Muscle layer of duodenum (tissue), 2 donors: Measurements from ENCODE around the gene ATG4B.

Experiments used
- H3K27ac ChIP-seq: one replicate; pipeline ENCODE4 v1.7.0; 2013; ENCODE audit warnings: mild to moderate bottlenecking, low read length
- H3K27me3 ChIP-seq: one replicate; pipeline ENCODE4 v1.7.0; 2013; ENCODE audit warnings: low read depth, mild to moderate bottlenecking, control low read depth, low read length
- H3K36me3 ChIP-seq, 2 donors: one replicate each; pipeline ENCODE4 v1.7.0; 2013; ENCODE audit warnings: low read length in 2 of 2, control low read depth in 1 of 2, mild to moderate bottlenecking in 1 of 2; ENCODE audit not compliant: insufficient read depth in 2 of 2, control insufficient read depth in 1 of 2
- H3K4me1 ChIP-seq, 2 donors: one replicate each; pipeline ENCODE4 v1.7.0; 2013; ENCODE audit warnings: low read length in 2 of 2, mild to moderate bottlenecking in 2 of 2, control low read depth in 1 of 2, moderate library complexity in 1 of 2; ENCODE audit not compliant: insufficient read depth in 2 of 2, control insufficient read depth in 1 of 2
- H3K4me3 ChIP-seq, 2 donors: one replicate each; pipeline ENCODE4 v1.7.0; 2013; ENCODE audit warnings: low read length in 2 of 2, low read depth in 1 of 2, mild to moderate bottlenecking in 1 of 2
- H3K9me3 ChIP-seq, 2 donors: one replicate each; pipeline ENCODE4 v1.7.0; 2013; ENCODE audit warnings: low read length in 2 of 2, control low read depth in 1 of 2, mild to moderate bottlenecking in 1 of 2; ENCODE audit not compliant: control insufficient read depth in 1 of 2
- donor health status: healthy.

The ATG4B gene

DNA sequence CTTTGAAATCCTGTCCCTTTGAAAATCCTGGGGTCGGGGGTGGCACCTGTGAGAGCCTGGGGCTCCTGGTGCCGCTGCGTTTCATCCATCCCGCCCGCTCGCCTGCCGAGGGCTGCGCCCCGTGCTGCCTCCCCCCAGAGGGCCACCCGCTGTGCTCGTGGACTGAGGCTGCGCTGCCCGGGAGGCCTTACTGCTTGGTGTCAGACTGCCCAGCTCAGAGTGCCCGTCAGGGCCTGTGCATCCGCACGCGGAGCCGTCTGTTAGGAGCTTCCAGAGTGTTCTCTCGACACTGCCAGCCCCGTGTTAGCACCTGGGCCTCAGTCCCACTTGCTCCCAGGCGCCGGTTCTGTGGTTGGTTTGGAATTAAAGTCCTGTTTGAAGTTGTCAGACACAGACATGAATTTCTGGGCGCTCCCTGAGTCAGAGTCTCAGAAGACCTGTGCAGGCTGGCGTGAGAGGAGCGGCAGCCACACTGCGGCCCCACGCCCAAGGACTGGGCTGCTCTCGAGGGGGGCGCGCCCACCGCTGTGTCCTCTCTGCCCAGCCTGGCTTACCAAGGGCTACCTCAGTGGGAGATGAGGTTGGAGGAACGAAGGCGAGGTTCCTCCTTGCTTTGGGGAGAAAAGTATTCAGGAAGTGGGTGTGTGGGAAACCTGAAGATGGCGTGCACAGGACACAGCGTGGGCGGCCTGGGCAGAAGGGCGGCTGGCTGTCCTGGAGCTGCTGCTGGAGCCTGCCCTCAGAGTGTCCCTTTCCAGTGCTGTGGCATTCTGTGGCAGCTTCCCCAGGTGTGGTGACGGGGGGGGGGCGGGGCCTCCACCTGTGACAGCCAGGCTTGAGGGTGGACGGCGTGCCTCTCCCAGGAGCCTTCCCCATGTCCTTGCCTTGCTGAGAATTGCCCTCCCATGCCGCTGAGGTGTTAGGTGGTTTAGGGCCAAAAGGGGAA lies 35.0 kb downstream of the ATG4B start:
- no peaks in the 10 kb centered on the region for H3K27me3 ChIP-seq
- no peak overlapping the region for H3K27ac ChIP-seq
- H3K4me3 ChIP-seq = no peak overlapping the region
- H3K4me1 ChIP-seq = no peaks in the 10 kb centered on the region
- peaks cover 23 to 74% of the 10 kb centered on the region in 2 donors for H3K36me3 ChIP-seq
- no peaks in the 10 kb centered on the region for H3K9me3 ChIP-seq

DNA sequence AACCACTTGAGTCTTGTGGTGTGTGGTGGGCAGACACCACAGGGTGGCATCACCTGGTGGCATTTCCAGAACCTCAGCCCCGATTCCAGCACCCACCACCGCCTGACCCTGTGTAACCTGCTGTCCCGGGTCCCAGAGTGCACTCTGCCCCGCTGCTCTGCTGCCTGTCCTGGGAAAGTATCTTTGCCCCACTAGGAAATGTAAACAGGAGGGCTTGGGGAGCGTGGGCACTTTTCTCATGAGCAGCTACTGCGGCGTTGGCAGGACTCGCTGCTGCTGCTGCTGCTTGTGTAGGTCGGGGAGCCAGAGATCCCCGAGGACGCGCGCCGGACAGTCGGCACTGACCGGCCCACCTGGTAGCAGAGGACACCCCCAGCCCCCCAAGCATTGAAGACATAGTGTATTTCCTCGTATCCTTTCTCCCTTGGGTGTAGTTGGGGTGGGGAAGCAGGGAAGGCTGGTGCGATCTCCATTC lies 35.7 kb downstream of the ATG4B start:
- Histone ChIP-seq H3K27ac (no peak overlapping the region), H3K36me3 (peaks cover 23 to 74% of the 10 kb centered on the region in 2 donors), H3K9me3 (no peaks in the 10 kb centered on the region), H3K4me1 (no peaks in the 10 kb centered on the region), H3K27me3 (no peaks in the 10 kb centered on the region), H3K4me3 (no peak overlapping the region)

DNA sequence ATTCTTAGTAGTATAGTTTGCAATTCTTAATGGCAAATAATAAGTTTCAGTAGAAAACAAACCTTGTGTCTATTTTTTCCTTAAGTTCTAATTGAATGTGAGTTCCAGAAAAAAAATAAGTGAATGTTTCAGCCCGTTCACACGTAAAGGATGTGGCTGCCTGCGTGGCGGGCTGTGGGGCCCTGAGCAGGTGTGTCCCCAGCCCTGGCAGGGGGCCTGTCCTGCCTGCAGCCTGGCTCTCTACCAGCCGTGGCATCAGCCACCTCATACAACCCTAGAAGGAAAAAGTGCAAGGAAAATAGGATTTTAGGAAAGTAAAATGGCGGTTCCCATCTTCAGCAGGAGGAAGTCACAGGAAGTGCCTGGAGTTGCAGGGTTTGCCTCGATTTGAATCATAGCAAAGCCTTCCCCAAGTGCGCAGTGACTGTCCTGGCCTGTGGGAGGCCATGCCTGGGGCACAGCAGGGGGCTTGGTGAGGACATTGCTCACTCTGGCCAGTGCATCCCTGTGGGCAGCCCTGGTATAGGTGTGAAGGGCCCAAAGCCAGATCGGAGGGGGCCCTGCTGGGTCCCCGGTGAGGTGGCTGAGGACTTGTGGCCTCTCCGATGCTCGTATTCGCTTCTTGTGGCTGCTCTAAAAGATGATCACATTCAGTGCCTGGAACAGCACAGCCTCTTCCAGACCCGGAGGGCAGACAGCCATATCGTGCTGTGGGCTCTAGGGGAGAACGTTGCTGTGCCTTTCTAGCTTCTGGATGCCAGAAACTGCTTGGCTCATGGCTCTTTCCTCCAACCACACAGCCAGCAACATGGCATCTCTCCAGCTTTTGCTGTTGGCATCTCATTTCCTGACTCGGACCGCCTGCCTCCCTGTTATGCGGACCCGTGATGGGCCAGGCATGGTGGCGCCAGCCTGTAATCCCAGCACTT lies 36.6 kb downstream of the ATG4B start:
- no peaks in the 10 kb centered on the region for H3K9me3 ChIP-seq
- no peaks in the 10 kb centered on the region for H3K27me3 ChIP-seq
- H3K36me3 ChIP-seq = peaks cover 23 to 73% of the 10 kb centered on the region in 2 donors
- no peaks in the 10 kb centered on the region for H3K4me1 ChIP-seq
- no peak overlapping the region for H3K4me3 ChIP-seq
- no peak overlapping the region for H3K27ac ChIP-seq

DNA sequence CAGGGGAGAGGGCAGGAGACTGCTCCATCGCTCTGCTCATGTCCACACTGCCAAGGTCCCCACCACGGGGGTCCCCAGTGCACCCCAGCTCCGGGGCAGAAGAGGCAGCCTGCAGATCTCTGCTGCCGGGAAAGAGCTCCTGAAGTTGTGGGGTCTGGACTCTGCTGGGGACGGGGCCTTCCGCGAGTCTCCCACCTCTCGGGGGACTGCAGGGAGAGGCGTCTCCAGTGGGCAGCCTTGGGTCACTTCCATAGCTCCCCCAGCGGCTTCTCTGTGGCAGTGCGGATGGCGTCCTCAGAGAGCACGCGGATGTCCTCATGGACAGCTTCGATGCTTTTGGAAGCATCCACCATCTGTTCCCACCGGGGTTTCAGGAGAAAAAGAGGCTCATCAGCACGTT lies 38.4 kb downstream of the ATG4B start:
- Histone ChIP-seq H3K4me1 (peaks cover 0 to 2% of the 10 kb centered on the region in 2 donors), H3K4me3 (no peak overlapping the region), H3K27ac (no peak overlapping the region), H3K27me3 (no peaks in the 10 kb centered on the region), H3K9me3 (no peaks in the 10 kb centered on the region), H3K36me3 (peaks cover 21 to 71% of the 10 kb centered on the region in 2 donors)

DNA sequence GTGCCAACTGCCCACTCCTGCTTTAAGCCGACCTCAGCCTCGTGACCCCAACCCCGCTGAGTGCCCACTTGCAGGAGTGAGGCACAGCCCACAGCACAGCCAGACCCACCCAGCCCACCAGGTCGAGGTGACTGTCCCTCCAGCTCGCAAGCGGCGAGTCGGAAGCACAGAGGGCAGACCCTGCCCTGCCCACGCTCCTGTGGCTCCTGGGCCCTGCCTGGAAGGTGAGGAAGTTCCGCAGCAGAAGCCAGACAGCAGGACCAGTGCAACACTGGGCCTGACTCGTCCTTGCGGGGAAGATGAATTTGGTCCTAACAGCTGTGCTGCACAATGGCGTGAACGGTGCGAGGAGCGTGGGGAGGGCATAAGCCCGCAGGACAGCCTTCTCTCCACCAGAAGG lies 39.2 kb downstream of the ATG4B start:
- Histone ChIP-seq H3K9me3 (no peaks in the 10 kb centered on the region), H3K27ac (no peak overlapping the region), H3K36me3 (peaks cover 23 to 63% of the 10 kb centered on the region in 2 donors), H3K4me3 (no peak overlapping the region), H3K27me3 (no peaks in the 10 kb centered on the region), H3K4me1 (peaks cover 0 to 6% of the 10 kb centered on the region in 2 donors)

DNA sequence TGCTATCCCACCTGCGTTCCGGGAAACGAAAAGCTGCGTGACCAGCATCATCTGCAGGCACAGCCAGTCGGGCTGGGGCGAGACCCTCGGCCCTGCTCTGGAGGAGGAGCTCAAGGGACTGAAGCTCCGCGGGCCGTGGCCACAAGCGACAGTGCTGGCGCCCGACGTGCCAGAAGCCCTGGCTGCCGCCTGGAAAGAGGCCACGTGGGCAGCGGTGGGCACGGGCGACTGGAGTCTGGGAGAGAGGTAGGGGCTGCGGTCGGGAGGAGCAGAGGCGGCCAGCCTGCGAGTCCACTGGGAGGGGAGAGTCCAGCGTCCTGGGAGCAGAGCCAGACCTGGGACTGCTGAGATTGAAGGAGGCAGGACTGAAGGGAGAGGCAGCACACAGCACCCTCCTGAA lies 39.9 kb downstream of the ATG4B start:
- H3K36me3 ChIP-seq = peaks cover 23 to 56% of the 10 kb centered on the region in 2 donors

DNA sequence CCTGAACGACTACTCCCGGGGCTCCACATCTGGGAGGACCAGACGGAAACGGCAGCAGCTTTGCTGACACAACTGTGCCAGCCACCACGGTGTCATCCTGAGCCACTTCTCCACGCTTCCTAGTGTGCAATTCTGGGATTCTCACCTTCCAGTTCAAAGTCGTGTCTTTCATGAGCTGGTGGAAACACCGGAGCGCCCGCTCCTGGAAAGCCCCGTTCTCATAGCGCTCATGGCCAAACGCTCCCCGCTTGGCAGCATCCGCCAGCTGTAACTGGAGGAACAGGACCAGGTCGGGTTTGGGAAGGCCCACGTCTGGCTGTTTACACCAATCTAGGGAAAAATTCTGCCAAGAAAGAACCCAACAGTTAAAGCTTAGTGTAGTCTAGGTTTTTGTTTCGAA lies 40.8 kb downstream of the ATG4B start:
- Histone ChIP-seq H3K27ac (no peak overlapping the region), H3K4me3 (no peak overlapping the region), H3K9me3 (no peaks in the 10 kb centered on the region), H3K4me1 (peaks cover 0 to 6% of the 10 kb centered on the region in 2 donors), H3K27me3 (no peaks in the 10 kb centered on the region), H3K36me3 (peaks cover 23 to 47% of the 10 kb centered on the region in 2 donors)

More for the DNA sequence above, 39.9 kb downstream of the ATG4B start:
- H3K9me3 ChIP-seq = no peaks in the 10 kb centered on the region
- H3K27ac ChIP-seq = no peak overlapping the region
- H3K4me3 ChIP-seq = no peak overlapping the region
- no peaks in the 10 kb centered on the region for H3K27me3 ChIP-seq
- peaks cover 0 to 6% of the 10 kb centered on the region in 2 donors for H3K4me1 ChIP-seq

DNA sequence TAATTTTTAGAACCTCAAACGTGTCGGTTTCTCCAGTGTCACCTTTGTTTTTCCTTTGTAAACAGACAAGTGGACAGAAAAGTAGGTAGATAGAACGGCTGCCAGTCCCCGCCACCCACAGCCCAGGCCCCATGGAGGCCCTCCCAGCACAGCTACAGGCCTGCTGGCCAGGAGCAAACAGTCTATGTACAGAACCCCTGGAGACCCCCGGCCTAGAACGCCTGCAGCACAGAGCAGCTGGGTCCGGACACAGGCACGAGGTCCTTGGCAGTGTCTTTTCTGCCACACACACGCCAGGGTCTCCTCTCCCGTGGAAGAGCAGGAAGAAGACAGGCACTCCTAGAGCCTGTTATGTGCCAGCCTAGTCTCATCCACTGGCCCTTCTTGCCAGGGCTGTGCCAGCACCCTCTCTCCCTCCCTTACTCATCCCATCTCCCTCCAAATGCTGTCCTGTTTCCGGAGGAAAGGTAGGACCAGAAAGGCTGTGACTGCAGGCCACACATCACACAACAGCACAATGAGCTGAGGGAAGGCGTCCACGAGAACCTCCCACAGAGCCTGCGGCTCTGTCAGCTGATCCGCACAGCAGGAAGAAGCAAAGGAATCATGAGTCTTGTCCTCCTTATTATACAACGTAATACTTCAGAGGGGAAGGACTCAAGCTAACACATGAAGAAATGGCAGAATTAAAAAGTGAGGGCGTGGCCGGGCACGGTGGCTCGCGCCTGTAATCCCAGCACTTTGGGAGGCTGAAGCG lies 41.5 kb downstream of the ATG4B start:
- no peak overlapping the region for H3K27ac ChIP-seq
- H3K4me1 ChIP-seq = peaks cover 0 to 6% of the 10 kb centered on the region in 2 donors
- H3K27me3 ChIP-seq = no peaks in the 10 kb centered on the region
- no peaks in the 10 kb centered on the region for H3K9me3 ChIP-seq
- H3K4me3 ChIP-seq = no peak overlapping the region
- H3K36me3 ChIP-seq = peaks cover 23 to 44% of the 10 kb centered on the region in 2 donors

DNA sequence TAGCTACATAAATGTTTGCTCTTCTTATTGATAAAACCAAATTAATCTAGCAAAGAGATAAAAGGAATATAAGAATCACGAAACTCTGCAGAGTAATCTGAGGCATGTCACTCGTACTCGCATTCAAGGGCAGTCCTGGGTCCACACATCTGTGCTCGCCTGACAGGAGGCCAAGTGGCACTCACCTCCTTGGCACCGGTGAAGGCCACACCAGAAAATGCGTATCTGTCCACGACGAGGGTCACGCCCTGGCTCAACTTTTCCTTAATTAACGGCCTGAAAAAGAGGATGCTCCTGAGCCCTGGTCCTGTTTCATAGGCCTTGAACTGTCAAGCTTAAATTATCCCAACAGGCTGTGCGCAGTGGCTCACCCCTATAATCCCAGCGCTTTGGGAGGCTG lies 42.6 kb downstream of the ATG4B start:
- H3K27ac ChIP-seq = no peak overlapping the region
- H3K36me3 ChIP-seq = peaks cover 23 to 44% of the 10 kb centered on the region in 2 donors

DNA sequence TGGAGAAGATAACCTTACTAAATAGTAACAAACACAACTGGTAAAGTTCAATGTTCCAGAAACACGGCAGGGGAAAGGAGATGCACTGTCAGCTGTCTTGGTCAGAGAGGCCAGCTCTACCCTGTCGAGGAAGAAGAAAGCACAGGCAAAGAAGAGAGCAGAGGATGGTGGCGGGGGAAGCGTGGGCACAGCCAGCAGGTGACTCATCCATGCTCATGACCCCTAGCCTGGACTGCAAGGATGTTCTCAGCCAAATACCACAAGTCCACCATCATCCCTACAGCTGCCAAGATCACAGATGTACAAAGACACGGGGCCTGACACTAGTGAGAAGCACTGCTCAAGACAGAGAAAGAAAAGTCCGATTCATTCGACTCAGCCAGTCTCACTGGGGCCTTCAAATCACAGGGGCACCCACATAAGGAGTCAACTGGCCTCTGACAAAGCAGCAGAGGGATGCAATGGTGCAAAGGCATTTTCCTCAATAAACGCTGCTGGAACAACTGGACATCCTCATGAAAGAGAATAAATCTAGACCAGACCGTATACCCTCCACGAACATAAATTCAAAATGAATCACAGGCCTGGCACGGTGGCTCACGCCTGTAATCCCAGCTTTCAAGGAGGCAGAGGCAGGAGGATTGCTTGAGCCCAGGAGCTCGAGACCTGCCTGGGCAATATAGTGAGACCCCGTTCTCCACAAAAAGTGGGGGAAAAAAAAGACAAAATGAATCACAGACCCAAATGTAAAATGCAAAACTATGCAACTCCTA lies 43.5 kb downstream of the ATG4B start:
- H3K36me3 ChIP-seq = peaks cover 23 to 38% of the 10 kb centered on the region in 2 donors
- no peaks in the 10 kb centered on the region for H3K9me3 ChIP-seq
- peaks cover 0 to 12% of the 10 kb centered on the region in 2 donors for H3K4me1 ChIP-seq
- H3K27me3 ChIP-seq = no peaks in the 10 kb centered on the region
- no peak overlapping the region for H3K4me3 ChIP-seq
- no peak overlapping the region for H3K27ac ChIP-seq

More for the DNA sequence above, 42.6 kb downstream of the ATG4B start:
- Histone ChIP-seq H3K4me3 (no peak overlapping the region), H3K4me1 (peaks cover 0 to 6% of the 10 kb centered on the region in 2 donors), H3K27me3 (no peaks in the 10 kb centered on the region), H3K9me3 (no peaks in the 10 kb centered on the region)
